Measurements from ENCODE around the gene MACROD2. TPM values are rescaled to one million over a fixed set of nuclear protein-coding genes. Genes with fewer than 3 reads are reported as not detected.

Gene MACROD2
- total RNA-seq, 1 donor from 2014 or later: 78.2 TPM

DNA sequence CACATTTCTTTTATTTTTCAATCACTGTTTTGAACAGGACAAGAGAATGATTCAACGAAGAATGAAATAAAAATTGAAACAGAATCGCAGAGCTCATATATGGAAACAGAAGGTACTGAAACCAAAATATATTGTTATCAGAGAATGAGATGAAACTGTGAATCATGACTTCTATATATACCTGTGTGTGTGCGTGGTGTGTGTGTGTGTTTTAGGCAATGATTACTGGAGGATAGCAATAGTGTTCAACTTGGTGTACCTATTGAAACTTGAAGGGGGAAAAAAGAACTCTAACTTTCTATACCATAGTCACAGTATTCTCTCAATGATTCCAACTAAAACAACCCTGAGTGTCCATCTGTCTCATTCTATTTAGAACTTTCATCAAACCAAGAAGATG lies 1991.4 kb downstream of the MACROD2 start:
- Histone ChIP-seq H3K4me1 (no peaks in the 10 kb centered on the region), H3K27ac (no peak overlapping the region), H3K9me3 (no peaks in the 10 kb centered on the region), H3K27me3 (no peaks in the 10 kb centered on the region), H3K4me3 (no peak overlapping the region), H3K36me3 (no peaks in the 10 kb centered on the region)
- ATAC-seq (no peak), DNase-seq (no peak)
- TF ChIP-seq, protein P1, sequence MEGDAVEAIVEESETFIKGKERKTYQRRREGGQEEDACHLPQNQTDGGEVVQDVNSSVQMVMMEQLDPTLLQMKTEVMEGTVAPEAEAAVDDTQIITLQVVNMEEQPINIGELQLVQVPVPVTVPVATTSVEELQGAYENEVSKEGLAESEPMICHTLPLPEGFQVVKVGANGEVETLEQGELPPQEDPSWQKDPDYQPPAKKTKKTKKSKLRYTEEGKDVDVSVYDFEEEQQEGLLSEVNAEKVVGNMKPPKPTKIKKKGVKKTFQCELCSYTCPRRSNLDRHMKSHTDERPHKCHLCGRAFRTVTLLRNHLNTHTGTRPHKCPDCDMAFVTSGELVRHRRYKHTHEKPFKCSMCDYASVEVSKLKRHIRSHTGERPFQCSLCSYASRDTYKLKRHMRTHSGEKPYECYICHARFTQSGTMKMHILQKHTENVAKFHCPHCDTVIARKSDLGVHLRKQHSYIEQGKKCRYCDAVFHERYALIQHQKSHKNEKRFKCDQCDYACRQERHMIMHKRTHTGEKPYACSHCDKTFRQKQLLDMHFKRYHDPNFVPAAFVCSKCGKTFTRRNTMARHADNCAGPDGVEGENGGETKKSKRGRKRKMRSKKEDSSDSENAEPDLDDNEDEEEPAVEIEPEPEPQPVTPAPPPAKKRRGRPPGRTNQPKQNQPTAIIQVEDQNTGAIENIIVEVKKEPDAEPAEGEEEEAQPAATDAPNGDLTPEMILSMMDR (IDR thresholded peaks at IDR 0.05): no peak
- intact Hi-C loops (cut with DNase I): no loop called here

GRCh38 chr20:15991279-15991678 lies 1996.0 kb downstream of the MACROD2 start:
- Histone ChIP-seq H3K27me3 (no peaks in the 10 kb centered on the region), H3K36me3 (no peaks in the 10 kb centered on the region), H3K27ac (no peak overlapping the region), H3K9me3 (peaks cover under 1% of the 10 kb centered on the region), H3K4me3 (no peak overlapping the region), H3K4me1 (no peaks in the 10 kb centered on the region)
- TF ChIP-seq, protein P1 (IDR thresholded peaks at IDR 0.05): no peak
- intact Hi-C loops (cut with DNase I): no loop called here
- ATAC-seq: no peak
- DNase-seq: no peak

DNA sequence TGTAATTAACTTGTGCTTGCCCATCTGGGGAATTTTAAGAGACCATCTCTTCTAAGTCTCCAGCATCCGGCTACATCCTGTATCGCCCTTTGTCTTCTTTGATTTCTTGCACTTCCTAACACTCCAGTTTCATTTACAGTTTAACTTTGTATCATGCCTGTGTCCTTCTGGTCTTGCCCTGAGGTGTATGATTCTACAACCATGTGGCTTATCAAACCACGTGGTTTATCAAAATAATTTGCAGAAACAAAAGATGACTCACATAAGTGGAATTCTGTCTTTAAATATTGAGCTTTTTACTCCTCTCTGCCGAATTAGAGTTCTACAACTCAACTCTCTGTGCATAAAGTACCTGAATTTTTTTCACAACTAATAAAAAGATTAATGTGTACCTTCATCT lies 1997.2 kb downstream of the MACROD2 start:
- intact Hi-C loops (cut with DNase I): no loop called here

GRCh38 chr20:16000112-16000511 lies 2004.8 kb downstream of the MACROD2 start:
- intact Hi-C loops (cut with DNase I): no loop called here

More for the DNA sequence above, 1997.2 kb downstream of the MACROD2 start:
- ATAC-seq: no peak
- TF ChIP-seq, protein P1 (IDR thresholded peaks at IDR 0.05): no peak
- no peak for DNase-seq
- no peaks in the 10 kb centered on the region for H3K4me1 ChIP-seq
- no peak overlapping the region for H3K27ac ChIP-seq
- peaks cover 14% of the 10 kb centered on the region for H3K9me3 ChIP-seq
- no peaks in the 10 kb centered on the region for H3K36me3 ChIP-seq
- H3K27me3 ChIP-seq: no peaks in the 10 kb centered on the region
- H3K4me3 ChIP-seq: no peak overlapping the region

DNA sequence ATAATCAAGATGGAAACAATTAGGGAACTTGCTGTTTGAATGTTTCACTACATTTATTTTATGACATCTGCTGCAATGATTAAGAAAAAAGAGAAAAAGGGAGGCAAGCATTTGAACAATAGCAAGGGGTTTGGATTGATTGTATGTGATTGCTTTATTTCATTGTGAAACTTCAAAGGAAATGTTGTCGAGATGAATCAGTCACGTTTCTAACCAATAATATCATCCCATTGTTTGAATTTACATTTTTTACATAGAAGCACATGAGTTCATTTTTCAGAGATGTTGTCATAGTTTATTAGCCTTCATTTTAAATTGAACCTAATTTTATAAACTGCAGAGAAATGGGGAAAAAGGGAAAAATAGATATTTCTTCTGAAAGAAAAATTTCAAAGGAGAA lies 2006.0 kb downstream of the MACROD2 start:
- Histone ChIP-seq H3K9me3 (peaks cover 20% of the 10 kb centered on the region), H3K27ac (no peak overlapping the region), H3K4me3 (no peak overlapping the region), H3K4me1 (no peaks in the 10 kb centered on the region), H3K27me3 (no peaks in the 10 kb centered on the region), H3K36me3 (no peaks in the 10 kb centered on the region)
- no peak for ATAC-seq
- DNase-seq: no peak
- intact Hi-C loops (cut with DNase I): no loop called here
- TF ChIP-seq, protein P1 (IDR thresholded peaks at IDR 0.05): no peak

More at GRCh38 chr20:16000112-16000511, 2004.8 kb downstream of the MACROD2 start:
- H3K36me3 ChIP-seq: no peaks in the 10 kb centered on the region
- TF ChIP-seq, protein P1 (IDR thresholded peaks at IDR 0.05): no peak
- peaks cover 21% of the 10 kb centered on the region for H3K9me3 ChIP-seq
- H3K4me1 ChIP-seq: no peaks in the 10 kb centered on the region
- H3K27ac ChIP-seq: no peak overlapping the region
- no peak for DNase-seq
- no peaks in the 10 kb centered on the region for H3K27me3 ChIP-seq
- no peak overlapping the region for H3K4me3 ChIP-seq
- no peak for ATAC-seq

GRCh38 chr20:16003310-16003709 lies 2008.0 kb downstream of the MACROD2 start:
- no peak for DNase-seq
- H3K27ac ChIP-seq: no peak overlapping the region
- ATAC-seq: no peak
- no peaks in the 10 kb centered on the region for H3K4me1 ChIP-seq
- TF ChIP-seq, protein P1 (IDR thresholded peaks at IDR 0.05): no peak
- peaks cover under 1% of the 10 kb centered on the region for H3K9me3 ChIP-seq
- no peak overlapping the region for H3K4me3 ChIP-seq
- H3K36me3 ChIP-seq: no peaks in the 10 kb centered on the region
- intact Hi-C loops (cut with DNase I): no loop called here
- H3K27me3 ChIP-seq: no peaks in the 10 kb centered on the region

All from upper lobe of right lung (tissue), 1 donor.